Loucy (cell line): ENCODE results near the gene PLAC8L1.

Experiments used
- CTCF ChIP-seq: fragments of 200-600 bp; sonication (generic); conservative IDR thresholded peaks from 2 replicates; pipeline ENCODE4 v1.5.1; 2014; ENCODE audit warnings: mild to moderate bottlenecking, antibody characterized with exemption, low read length
- EZH2phosphoT487 ChIP-seq: fragments of 200-600 bp; IDR thresholded peaks from 2 replicates; pipeline ENCODE4 v1.6.1; 2018; ENCODE audit warnings: antibody characterized with exemption, mild to moderate bottlenecking, moderate library complexity, borderline replicate concordance

GRCh38 chr5:146049704-146050026 is 55.7 kb downstream of the PLAC8L1 start:
- TF ChIP-seq CTCF = no peak
- no peak for TF ChIP-seq EZH2phosphoT487
